Muscle layer of colon (tissue), 2 donors: ENCODE data around the gene ADAMTSL3.
"Not testable (repeated sequence)": the region's sequence is repeated elsewhere in the genome, so short reads cannot be mapped to it uniquely, and the experiment has no call there.

ENCODE experiments used
- H3K27ac ChIP-seq: one replicate; pipeline ENCODE4 v1.7.0; 2013; ENCODE audit warnings: low read depth, mild to moderate bottlenecking, low read length, moderate library complexity
- H3K27me3 ChIP-seq, 2 donors: one replicate each; pipeline ENCODE4 v1.7.0; 2013; ENCODE audit warnings: low read length in 2 of 2, mild to moderate bottlenecking in 2 of 2; ENCODE audit not compliant: insufficient read depth in 2 of 2, control insufficient read depth in 1 of 2
- H3K36me3 ChIP-seq: one replicate; pipeline ENCODE4 v1.7.0; 2013; ENCODE audit warnings: mild to moderate bottlenecking, low read length; ENCODE audit not compliant: insufficient read depth
- H3K4me1 ChIP-seq: one replicate; pipeline ENCODE4 v1.7.0; 2013; ENCODE audit warnings: mild to moderate bottlenecking, low read length; ENCODE audit not compliant: insufficient read depth
- H3K4me3 ChIP-seq, 2 donors: one replicate each; pipeline ENCODE4 v1.7.0; 2013; ENCODE audit warnings: low read length in 2 of 2, low read depth in 1 of 2, mild to moderate bottlenecking in 1 of 2, moderate library complexity in 1 of 2
- H3K9ac ChIP-seq: one replicate; pipeline ENCODE4 v1.7.0; 2013; ENCODE audit warnings: low read length
- H3K9me3 ChIP-seq: one replicate; pipeline ENCODE4 v1.7.0; 2013; ENCODE audit warnings: mild to moderate bottlenecking, low read length
- donor health status: abdominal sarcoma.
- donor health status: Adenocarcinoma of cecum.

Gene ADAMTSL3

GRCh38 chr15:84063674-84064073 lies 409.8 kb downstream of the ADAMTSL3 start:
- H3K9ac ChIP-seq, H3K9me3 ChIP-seq, H3K4me1 ChIP-seq, H3K4me3 ChIP-seq, H3K36me3 ChIP-seq, H3K27me3 ChIP-seq, H3K27ac ChIP-seq: not testable (repeated sequence)

DNA sequence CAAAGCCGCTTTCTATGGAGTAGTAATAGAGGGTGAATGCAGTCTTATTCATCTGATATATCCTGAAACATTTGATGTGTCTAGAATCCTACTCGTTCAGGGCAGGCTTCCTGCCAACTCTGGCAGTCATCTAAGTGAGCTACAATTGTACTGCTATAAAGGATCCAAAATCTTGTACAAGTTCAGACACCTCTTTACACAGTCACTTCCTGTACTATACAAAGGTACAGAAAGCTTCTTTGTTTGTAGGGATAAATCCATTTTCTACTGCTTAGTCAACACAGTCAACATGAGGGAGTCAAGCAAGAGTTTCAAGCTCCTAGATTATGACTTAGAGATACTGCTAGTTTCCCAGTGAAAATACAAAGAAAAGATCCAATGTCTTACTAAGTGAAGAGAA lies 414.8 kb downstream of the ADAMTSL3 start:
- not testable (repeated sequence) for H3K4me1 ChIP-seq, H3K9me3 ChIP-seq, H3K27ac ChIP-seq, H3K36me3 ChIP-seq, H3K9ac ChIP-seq, H3K4me3 ChIP-seq, H3K27me3 ChIP-seq

DNA sequence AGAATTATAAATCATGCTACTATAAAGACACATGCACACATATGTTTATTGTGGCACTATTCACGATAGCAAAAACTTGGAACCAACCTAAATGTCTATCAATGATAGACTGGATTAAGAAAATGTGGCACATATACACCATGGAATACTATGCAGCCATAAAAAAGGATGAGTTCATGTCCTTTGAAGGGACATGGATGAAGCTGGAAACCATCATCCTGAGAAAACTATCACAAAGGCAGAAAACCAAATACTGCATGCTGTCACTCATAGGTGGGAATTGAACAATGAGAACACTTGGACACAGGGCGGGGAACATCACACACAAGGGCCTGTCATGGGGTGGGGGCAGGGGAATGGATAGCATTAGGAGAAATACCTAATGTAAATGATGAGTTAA lies 424.1 kb downstream of the ADAMTSL3 start:
- not testable (repeated sequence) for H3K9me3 ChIP-seq, H3K4me1 ChIP-seq, H3K36me3 ChIP-seq, H3K4me3 ChIP-seq, H3K9ac ChIP-seq, H3K27ac ChIP-seq
- H3K27me3 ChIP-seq, result peaks cover 23 to 27% of the 10 kb centered on the region in 2 donors

- H3K4me3 ChIP-seq, result peak overlapping the region; percentile 45 to 54
- H3K9ac ChIP-seq, H3K36me3 ChIP-seq, H3K4me1 ChIP-seq, H3K27ac ChIP-seq, H3K9me3 ChIP-seq: not testable (repeated sequence)
- H3K27me3 ChIP-seq, result peaks cover 23 to 27% of the 10 kb centered on the region in 2 donors
These were observed 425.5 kb downstream of the ADAMTSL3 start for GRCh38 chr15:84079325-84079884.

- H3K9ac ChIP-seq, result no peak overlapping the region
- no peak overlapping the region for H3K27ac ChIP-seq
- no peaks in the 10 kb centered on the region for H3K36me3 ChIP-seq
- H3K27me3 ChIP-seq, result peaks cover 23 to 27% of the 10 kb centered on the region in 2 donors
- peak overlapping the region; percentile 45 to 54 for H3K4me3 ChIP-seq
- no peaks in the 10 kb centered on the region for H3K9me3 ChIP-seq
- H3K4me1 ChIP-seq, result no peaks in the 10 kb centered on the region
These were observed 426.2 kb downstream of the ADAMTSL3 start for GRCh38 chr15:84079885-84080777.

DNA sequence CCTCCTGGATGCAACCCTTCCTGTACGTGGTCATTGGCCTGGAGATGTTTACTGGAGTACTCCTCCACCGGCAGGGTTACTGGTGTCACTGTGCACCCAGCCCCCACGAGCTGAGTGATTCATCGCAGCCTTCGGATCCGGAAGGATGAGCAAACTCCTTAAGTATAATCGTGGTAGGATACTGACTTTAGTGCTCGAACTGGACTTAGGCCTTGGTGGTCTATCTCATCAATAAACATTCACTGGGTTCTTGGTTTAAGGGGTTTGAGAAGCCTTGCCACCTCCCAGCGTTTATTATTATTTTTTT lies 426.8 kb downstream of the ADAMTSL3 start:
- H3K27ac ChIP-seq, H3K4me1 ChIP-seq, H3K36me3 ChIP-seq, H3K9me3 ChIP-seq, H3K9ac ChIP-seq: not testable (repeated sequence)
- H3K4me3 ChIP-seq, result peak overlapping the region in 1 of 2 donors; percentile 45
- H3K27me3 ChIP-seq, result peaks cover 23 to 27% of the 10 kb centered on the region in 2 donors

- H3K27ac ChIP-seq, result no peak overlapping the region
- no peaks in the 10 kb centered on the region for H3K4me1 ChIP-seq
- no peak overlapping the region for H3K4me3 ChIP-seq
- no peaks in the 10 kb centered on the region for H3K9me3 ChIP-seq
- no peaks in the 10 kb centered on the region for H3K36me3 ChIP-seq
- H3K27me3 ChIP-seq, result peaks cover 23 to 27% of the 10 kb centered on the region in 2 donors
- no peak overlapping the region for H3K9ac ChIP-seq
These were observed 427.7 kb downstream of the ADAMTSL3 start for GRCh38 chr15:84081391-84082168.

- H3K4me1 ChIP-seq, result no peaks in the 10 kb centered on the region
- no peak overlapping the region for H3K27ac ChIP-seq
- H3K4me3 ChIP-seq, result no peak overlapping the region
- no peak overlapping the region for H3K9ac ChIP-seq
- no peaks in the 10 kb centered on the region for H3K36me3 ChIP-seq
- H3K9me3 ChIP-seq, result no peaks in the 10 kb centered on the region
- H3K27me3 ChIP-seq, result peaks cover 23 to 27% of the 10 kb centered on the region in 2 donors
These were observed 428.8 kb downstream of the ADAMTSL3 start for GRCh38 chr15:84082739-84083138.

DNA sequence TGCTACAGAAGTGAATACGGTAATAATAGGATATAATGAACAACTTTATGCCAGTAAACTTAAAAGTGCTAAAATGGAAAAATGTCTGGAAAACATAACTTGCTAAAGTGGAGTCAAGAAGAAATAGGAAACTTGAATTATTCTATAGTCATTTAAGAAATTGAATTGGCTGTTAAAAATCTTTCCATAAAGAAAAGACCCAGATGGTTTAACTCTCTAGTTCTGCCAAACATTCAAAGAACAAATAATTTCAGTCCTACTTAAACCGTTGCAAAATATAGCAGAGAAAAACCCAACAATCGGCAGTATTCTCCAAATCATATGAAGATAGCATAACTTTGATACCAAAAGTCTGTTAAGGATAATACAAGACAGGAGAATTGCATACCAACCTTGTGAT lies 432.1 kb downstream of the ADAMTSL3 start:
- H3K27ac ChIP-seq, H3K4me3 ChIP-seq, H3K9ac ChIP-seq, H3K4me1 ChIP-seq, H3K36me3 ChIP-seq, H3K9me3 ChIP-seq: not testable (repeated sequence)
- H3K27me3 ChIP-seq, result peaks cover 9 to 13% of the 10 kb centered on the region in 2 donors
